Measurements from ENCODE around the gene NIT1. TPM values are rescaled to one million over a fixed set of nuclear protein-coding genes. Genes with fewer than 3 reads are reported as not detected.

Gene NIT1
- total RNA-seq, 1 donor from 2014 or later, result 26.8 TPM

DNA sequence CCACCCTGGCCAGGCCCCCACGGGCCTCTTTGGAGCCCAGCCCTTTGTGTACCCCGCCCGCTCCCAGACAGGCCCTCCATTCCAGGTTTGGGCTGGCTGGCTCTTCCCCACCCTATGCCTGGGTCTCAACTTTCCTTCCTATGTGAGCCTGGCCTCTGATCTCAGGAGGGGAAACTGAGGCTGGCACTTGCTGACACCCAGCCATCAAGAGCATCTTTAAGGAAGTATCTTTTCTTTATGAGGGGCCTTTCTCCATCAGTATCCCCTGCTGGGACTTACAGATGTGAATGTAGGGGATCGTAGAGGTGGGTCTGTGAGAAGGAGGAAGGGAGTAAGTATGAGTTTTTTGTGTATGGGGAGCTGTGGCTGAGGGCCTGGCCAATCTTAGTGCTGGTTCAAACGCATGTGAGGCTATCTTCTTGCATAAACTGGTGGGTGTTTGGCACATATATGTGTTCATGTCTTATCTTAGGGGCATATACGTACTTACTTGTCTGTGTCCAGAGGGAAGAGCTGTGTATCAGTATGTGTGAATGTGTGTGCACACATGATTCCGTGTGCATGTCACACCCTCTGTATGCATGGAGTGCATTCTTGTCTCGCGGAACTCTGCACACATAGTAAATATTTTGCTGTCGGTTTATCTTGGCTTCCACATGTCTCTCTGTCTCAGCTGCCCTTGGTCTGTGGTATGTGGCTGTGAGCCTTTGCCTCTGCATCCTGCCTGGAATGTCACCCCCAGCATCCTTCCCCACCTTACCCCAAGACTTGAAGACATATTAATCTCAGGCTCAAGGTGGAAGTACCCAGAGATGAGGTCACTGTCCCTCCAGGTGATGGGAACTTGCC is 33.9 kb upstream of the NIT1 start:
- no peak for DNase-seq (ENCODE audit: low read depth)

- DNase-seq (ENCODE audit: low read depth), result no peak
Measured at GRCh38 chr1:161084597-161084988, 33.3 kb upstream of the NIT1 start.

DNA sequence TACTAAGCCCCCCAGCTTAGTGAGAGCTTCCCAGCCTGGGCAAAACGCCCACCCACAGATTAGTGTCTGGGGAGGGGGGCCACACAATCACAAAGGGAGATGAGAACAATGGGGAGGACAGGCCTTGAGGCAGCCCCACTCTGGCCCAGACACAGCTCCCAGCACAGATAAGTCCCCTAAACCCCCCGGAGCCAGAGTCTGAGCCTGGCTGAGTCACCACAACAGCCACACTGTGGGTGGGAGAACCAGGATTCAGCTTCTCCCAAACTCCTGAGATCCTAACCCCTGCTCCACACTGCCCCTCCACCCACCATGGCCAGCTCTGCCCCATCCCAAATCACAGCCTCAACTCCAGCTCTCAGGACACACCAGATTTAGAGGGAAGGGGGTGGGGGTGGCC is 32.7 kb upstream of the NIT1 start:
- DNase-seq (ENCODE audit: low read depth), result no peak

DNA sequence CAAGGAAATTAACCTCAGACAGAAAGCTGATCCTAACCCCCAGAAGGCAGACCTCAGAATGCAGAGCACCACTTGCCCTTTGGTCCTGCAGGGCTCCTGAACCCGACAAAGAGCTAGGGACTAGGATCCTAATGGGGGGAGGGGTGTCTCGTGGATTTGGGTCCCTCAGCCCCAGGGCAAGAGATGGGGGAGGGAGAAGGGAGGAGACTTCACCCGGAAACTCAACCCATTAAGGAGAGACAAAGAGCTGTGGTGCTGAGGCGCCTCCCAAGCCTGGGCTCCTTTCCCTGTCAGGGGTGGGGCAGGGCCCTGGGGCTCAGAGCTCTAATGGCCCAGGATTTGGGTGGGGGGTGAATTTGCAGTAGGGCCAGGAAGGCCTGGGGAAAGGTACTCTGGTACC is 31.4 kb upstream of the NIT1 start:
- no peak for DNase-seq (ENCODE audit: low read depth)

DNA sequence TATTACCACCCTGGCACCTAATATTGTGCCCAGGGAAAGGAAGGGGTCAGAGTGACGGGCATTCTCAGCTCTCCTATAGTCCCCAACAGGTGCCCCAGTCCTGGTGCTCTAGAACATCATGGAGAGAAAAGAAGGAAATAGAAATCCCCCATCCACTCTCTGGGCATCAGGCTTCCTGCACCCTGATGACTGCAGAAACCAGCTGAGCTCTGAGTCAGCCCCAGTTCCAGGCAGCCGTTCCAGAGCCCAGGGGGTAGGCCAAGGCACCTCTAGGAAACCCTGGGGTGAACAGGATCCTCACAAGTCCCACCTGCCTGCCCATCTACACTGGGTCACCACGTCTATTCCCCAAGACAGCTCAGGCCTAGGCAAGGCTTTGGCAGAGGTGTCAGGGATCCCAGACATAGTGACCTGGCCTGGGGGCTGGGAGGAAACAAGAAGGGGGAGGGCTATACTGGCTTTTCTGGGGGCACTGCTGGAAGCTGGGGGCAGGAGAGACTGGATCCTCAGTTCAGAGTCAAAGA is 29.3 kb upstream of the NIT1 start:
- DNase-seq (ENCODE audit: low read depth), result peak; percentile 67

GRCh38 chr1:161089251-161089924 is 28.5 kb upstream of the NIT1 start, which contains the start of gene NECTIN4:
Gene NECTIN4, minus strand, starts transcription at chr1:161089558. Its CDS starts 262 bp downstream, at chr1:161089296.
- DNase-seq (ENCODE audit: low read depth), result no peak

DNA sequence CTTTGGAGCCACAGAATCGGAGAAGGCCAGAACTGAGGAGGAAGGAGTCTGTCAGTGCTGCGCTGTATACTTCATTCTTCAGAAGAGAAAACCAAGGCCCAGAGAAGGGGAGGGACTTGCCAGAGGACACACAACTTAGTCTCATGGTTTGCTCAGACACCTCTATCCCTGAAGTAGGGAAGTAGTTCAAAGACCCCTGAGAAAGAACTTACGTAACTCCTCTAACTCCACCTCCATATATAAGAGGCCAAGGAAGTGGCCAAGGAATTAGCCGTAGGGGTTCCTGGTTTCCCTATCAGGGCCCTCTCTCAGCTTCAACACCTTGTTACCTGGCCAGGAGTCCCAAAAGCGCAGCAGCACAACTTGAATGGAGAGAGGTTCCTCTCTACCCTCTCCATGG is 28.0 kb upstream of the NIT1 start:
- no peak for DNase-seq (ENCODE audit: low read depth)

DNA sequence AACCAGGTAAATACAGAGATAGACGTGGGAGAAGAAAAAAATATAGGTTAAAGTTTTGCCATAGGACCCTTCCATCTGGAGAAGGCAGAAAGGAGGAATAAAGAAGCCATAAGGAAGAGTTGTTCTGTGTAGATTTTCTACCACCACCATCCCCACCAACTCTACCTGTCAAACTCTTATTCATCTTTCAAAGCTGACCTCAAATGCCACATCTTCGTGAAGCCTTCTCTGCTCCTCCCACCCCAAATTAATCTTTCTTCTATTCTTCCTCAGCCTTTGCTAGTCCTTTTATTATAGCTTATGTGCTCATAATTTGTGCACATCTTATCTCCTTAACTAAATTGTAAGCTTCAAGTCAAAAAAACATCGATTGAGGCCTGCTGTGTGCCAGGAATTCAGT is 27.3 kb upstream of the NIT1 start:
- no peak for DNase-seq (ENCODE audit: low read depth)

GRCh38 chr1:161091093-161091492 is 26.8 kb upstream of the NIT1 start:
- no peak for DNase-seq (ENCODE audit: low read depth)

- DNase-seq (ENCODE audit: low read depth), result no peak
Measured at GRCh38 chr1:161091796-161092507, 26.0 kb upstream of the NIT1 start.

DNA sequence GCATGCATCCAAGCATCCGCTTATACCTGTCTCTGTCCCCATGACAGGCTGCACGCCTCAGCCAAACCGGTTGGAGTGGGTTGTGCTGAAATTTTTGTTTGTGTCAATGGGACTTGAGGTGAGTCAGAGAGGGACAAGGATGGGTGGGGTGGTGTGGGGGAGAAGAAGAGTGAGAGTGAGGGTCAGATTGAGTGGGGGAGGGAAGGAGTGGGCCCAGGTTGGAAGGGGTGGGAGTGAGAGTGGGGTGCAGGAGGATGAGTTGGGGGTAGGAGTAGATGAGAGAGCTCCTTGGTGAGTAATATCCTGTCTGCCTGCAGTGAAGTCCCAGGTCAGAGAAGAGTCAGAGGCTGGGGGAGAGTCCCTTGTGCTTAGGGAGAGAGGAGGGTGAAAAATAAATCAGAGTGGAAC is 25.3 kb upstream of the NIT1 start:
- peak; percentile 36 for DNase-seq (ENCODE audit: low read depth)

- no peak for DNase-seq (ENCODE audit: low read depth)
Measured at GRCh38 chr1:161094481-161094880, 23.4 kb upstream of the NIT1 start.

DNA sequence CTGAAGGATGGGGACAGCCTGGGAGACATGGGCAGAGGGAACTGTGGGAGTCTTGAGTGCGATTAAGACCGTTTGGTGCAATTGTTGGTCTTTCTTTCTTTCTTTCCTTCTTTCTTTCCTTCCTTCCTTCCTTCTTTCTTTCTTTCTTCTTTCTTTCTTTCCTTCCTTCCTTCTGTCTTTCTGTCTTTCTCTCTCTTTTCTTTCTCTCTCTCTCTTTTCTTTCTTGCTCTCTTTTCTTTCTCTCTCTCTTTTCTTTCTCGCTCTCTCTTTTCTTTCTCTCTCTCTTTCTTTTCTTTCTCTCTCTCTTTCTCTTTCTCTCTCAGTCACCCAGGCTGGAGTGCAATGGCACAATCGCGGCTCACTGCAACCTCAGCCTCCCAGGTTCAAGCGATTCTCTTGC is 22.7 kb upstream of the NIT1 start:
- no peak for DNase-seq (ENCODE audit: low read depth)

GRCh38 chr1:161096015-161096414 is 21.9 kb upstream of the NIT1 start:
- no peak for DNase-seq (ENCODE audit: low read depth)

GRCh38 chr1:161096530-161096929 is 21.4 kb upstream of the NIT1 start:
- DNase-seq (ENCODE audit: low read depth), result no peak

- peak; percentile 88 for DNase-seq (ENCODE audit: low read depth)
Measured at GRCh38 chr1:161098210-161099068, 19.5 kb upstream of the NIT1 start, which contains the start of gene KLHDC9. Gene KLHDC9, plus strand, starts transcription at chr1:161098361. Its CDS starts 175 bp downstream, at chr1:161098536.

DNA sequence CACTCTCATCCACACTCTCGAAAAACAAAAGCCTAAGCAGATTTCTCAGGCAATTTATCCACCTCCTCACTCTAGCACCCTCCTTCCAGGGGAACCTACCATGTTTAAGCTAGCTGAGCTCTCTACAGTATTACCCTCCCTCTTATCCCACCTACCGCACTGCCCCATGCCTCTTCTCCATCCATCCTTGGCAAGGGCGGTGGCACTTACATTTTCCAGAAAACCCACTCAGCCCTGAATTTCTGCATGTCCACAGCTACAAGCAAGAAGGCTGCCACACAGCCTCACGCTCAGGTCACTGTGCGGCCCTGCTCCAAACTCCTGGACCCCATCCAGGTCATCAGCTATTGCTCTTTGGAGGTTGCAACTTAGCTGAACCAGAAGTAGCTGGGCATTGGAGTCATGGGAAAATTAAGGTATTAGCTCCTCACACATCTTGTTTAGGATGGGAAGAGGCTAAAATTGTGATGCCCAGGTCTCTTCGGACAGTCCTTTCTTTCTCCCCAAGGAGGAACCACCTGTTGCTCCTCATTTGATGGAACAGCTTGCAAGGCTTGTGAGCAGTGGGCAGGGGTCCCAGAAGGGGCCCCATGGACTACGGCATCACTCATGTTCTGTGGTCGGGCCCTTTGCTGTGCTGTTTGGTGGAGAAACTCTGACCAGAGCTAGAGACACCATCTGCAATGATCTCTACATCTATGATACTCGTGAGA is 18.7 kb upstream of the NIT1 start:
- no peak for DNase-seq (ENCODE audit: low read depth)

DNA sequence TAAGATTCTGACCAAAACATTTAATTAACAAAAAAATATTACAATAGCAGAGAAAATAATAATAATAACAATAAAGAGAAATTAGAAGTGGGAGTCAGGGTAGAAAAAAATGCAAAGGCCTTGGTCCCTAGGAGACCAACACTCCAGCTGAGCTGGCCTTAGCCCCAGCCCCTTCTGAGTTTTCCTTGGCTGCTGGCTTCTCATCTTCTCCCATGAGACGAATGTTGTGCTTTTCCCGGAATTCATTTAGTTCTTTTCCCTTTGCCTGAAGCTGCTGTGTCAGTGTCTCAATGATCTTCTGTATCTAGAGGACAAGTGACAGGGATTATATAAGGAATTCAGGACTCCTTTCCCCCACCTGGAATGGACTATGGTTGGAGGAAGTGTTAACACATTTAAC is 17.3 kb upstream of the NIT1 start:
- no peak for DNase-seq (ENCODE audit: low read depth)

DNA sequence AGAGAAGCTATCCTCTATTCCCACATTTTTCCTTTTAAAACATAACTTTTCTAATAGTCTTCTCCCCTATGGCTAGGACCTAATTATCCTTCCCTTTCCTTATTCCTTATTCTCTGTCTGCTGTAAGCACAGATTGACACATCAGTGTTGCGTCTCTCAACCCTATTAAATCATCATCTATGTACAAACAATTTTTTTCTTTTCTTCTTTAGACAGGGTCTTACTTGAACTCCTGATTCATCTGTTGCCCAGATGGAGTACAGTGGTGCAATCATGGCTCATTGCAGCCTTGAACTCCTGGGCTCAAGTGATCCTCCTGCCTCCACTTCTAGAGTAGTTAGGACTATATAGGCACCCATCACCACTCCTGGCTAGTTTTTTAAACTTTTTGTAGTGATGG is 11.5 kb upstream of the NIT1 start:
- no peak for DNase-seq (ENCODE audit: low read depth)

GRCh38 chr1:161111117-161111516 is 6.8 kb upstream of the NIT1 start:
- DNase-seq (ENCODE audit: low read depth), result no peak

DNA sequence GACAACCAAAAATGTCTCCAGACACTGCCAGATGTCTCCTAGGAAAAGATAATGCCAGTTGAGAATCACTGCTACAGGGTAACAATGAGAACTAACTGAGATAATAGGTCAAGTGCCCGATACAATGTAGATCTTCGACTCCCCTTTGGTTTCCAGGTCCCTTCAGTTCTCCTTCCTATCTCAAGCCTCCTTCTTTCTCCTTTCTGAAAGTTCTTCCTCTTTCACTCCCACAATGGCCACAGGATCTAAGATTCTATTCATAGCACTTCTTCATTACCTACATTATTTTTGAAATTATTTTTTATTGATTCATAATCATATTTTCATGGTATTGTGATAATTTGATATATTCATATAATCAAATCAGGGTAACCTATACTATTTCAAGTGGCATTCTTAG is 6.4 kb upstream of the NIT1 start:
- DNase-seq (ENCODE audit: low read depth), result no peak
